ENCODE results near the gene ACSM3.

DNA sequence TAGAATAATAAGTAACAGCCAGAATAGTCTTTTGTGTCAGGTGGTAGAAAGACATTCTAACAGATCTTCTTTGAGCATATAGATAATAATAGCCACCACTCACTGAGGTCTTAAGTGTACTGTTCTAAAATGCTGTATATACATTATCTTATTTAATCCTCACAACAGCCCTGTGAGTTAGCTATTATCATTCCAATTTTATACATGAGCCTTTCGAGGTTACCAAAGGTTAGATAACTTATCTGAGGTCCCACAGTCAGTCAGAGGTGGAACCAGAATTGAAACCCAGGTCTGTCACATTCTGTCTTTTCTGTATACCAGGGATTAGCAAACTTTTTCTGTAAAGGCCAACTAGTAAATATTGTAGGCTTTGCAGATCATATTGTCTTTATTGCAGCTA, 65.7 kb downstream of the ACSM3 start:
- TF ChIP-seq, protein P1, sequence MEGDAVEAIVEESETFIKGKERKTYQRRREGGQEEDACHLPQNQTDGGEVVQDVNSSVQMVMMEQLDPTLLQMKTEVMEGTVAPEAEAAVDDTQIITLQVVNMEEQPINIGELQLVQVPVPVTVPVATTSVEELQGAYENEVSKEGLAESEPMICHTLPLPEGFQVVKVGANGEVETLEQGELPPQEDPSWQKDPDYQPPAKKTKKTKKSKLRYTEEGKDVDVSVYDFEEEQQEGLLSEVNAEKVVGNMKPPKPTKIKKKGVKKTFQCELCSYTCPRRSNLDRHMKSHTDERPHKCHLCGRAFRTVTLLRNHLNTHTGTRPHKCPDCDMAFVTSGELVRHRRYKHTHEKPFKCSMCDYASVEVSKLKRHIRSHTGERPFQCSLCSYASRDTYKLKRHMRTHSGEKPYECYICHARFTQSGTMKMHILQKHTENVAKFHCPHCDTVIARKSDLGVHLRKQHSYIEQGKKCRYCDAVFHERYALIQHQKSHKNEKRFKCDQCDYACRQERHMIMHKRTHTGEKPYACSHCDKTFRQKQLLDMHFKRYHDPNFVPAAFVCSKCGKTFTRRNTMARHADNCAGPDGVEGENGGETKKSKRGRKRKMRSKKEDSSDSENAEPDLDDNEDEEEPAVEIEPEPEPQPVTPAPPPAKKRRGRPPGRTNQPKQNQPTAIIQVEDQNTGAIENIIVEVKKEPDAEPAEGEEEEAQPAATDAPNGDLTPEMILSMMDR (IDR thresholded peaks at IDR 0.05; ENCODE audit: extremely low read depth in 1 of 2, insufficient read depth in 1 of 2, low read depth in 1 of 2, low read length in 2 of 2): no peak
- no peak for TF ChIP-seq FOS (IDR thresholded peaks at IDR 0.05; ENCODE audit: borderline replicate concordance, insufficient read depth, low read length)
- TF ChIP-seq EZH2 (IDR thresholded peaks at IDR 0.05; ENCODE audit: borderline replicate concordance, low read depth, low read length, severe bottlenecking): no peak
- TF ChIP-seq, protein P2, sequence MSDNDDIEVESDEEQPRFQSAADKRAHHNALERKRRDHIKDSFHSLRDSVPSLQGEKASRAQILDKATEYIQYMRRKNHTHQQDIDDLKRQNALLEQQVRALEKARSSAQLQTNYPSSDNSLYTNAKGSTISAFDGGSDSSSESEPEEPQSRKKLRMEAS (IDR thresholded peaks at IDR 0.05; ENCODE audit: insufficient read depth, insufficient read length): no peak
- TF ChIP-seq POLR2A (IDR thresholded peaks at IDR 0.05; ENCODE audit: low read depth, low read length): no peak

Data from endothelial cell of umbilical vein (primary cell).